Endothelial cell of hepatic sinusoid (primary cell): ENCODE measurements around the gene ZNF532.

ENCODE experiments used
- in situ Hi-C: cut with HindIII; loops from 2 replicates; pipeline ENCODE4 v1.10.0; 2017; ENCODE audit warnings: low sequenced_read_pairs

The ZNF532 gene

GRCh38 chr18:58867281-58867961, 2.7 kb downstream of the ZNF532 start:
- in situ Hi-C loops, result no loop called here

- in situ Hi-C loops, result no loop called here
Observed at GRCh38 chr18:58868440-58868839, 3.8 kb downstream of the ZNF532 start.

- in situ Hi-C loops, result no loop called here
Observed at GRCh38 chr18:58870130-58870529, 5.5 kb downstream of the ZNF532 start.

GRCh38 chr18:58870621-58871020, 5.9 kb downstream of the ZNF532 start:
- in situ Hi-C loops, result no loop called here

GRCh38 chr18:58871514-58872420, 7.1 kb downstream of the ZNF532 start:
- in situ Hi-C loops, result no loop called here

- in situ Hi-C loops, result loop anchor here (5.0 kb wide), 1 partner anchor 54 kb away; no protein-coding TSS in a partner anchor
Observed at GRCh38 chr18:58878640-58879039, 14.0 kb downstream of the ZNF532 start.

GRCh38 chr18:58881477-58881876, 16.8 kb downstream of the ZNF532 start:
- in situ Hi-C loops, result loop anchor here (5.0 kb wide), 1 partner anchor 99 kb away; no protein-coding TSS in a partner anchor

- in situ Hi-C loops, result loop anchor here (5.0 kb wide), 1 partner anchor 100 kb away; no protein-coding TSS in a partner anchor
Observed at GRCh38 chr18:58882044-58882443, 17.4 kb downstream of the ZNF532 start.

- in situ Hi-C loops, result loop anchor here (5.0 kb wide), 1 partner anchor 100 kb away; no protein-coding TSS in a partner anchor
Observed at GRCh38 chr18:58882686-58883085, 18.0 kb downstream of the ZNF532 start.

GRCh38 chr18:58884680-58885079, 20.0 kb downstream of the ZNF532 start:
- in situ Hi-C loops, result loop anchor here (5.0 kb wide), 1 partner anchor 102 kb away; no protein-coding TSS in a partner anchor

- in situ Hi-C loops, result no loop called here
Observed at GRCh38 chr18:58886431-58886830, 21.8 kb downstream of the ZNF532 start.

GRCh38 chr18:58886864-58887612, 22.4 kb downstream of the ZNF532 start:
- in situ Hi-C loops, result no loop called here

GRCh38 chr18:58887613-58887963, 22.9 kb downstream of the ZNF532 start:
- in situ Hi-C loops, result no loop called here

- in situ Hi-C loops, result no loop called here
Observed at GRCh38 chr18:58891776-58892175, 27.1 kb downstream of the ZNF532 start.

GRCh38 chr18:58892488-58892887, 27.8 kb downstream of the ZNF532 start:
- in situ Hi-C loops, result no loop called here

- in situ Hi-C loops, result no loop called here
Observed at GRCh38 chr18:58893388-58894099, 28.9 kb downstream of the ZNF532 start.

GRCh38 chr18:58894930-58895329, 30.3 kb downstream of the ZNF532 start:
- in situ Hi-C loops, result loop anchor here (5.0 kb wide), 1 partner anchor 98 kb away; no protein-coding TSS in a partner anchor

GRCh38 chr18:58895385-58895784, 30.7 kb downstream of the ZNF532 start:
- in situ Hi-C loops, result loop anchor here (5.0 kb wide), 1 partner anchor 98 kb away; no protein-coding TSS in a partner anchor

- in situ Hi-C loops, result loop anchor here (5.0 kb wide), 1 partner anchor 99 kb away; no protein-coding TSS in a partner anchor
Observed at GRCh38 chr18:58896268-58896667, 31.6 kb downstream of the ZNF532 start.
